NCI-H1436 (cell line): ENCODE measurements around the gene HSF2BP.
"Not testable (repeated sequence)": the region's sequence is repeated elsewhere in the genome, so short reads cannot be mapped to it uniquely, and the experiment has no call there.

Experiments used
- DNase-seq: peaks from one replicate; lab custom pipeline; 2025; lab: John Stamatoyannopoulos, UW

HSF2BP gene

GRCh38 chr21:43687566-43688399 lies 28.5 kb upstream of the HSF2BP start:
- DNase-seq = no peak

DNA sequence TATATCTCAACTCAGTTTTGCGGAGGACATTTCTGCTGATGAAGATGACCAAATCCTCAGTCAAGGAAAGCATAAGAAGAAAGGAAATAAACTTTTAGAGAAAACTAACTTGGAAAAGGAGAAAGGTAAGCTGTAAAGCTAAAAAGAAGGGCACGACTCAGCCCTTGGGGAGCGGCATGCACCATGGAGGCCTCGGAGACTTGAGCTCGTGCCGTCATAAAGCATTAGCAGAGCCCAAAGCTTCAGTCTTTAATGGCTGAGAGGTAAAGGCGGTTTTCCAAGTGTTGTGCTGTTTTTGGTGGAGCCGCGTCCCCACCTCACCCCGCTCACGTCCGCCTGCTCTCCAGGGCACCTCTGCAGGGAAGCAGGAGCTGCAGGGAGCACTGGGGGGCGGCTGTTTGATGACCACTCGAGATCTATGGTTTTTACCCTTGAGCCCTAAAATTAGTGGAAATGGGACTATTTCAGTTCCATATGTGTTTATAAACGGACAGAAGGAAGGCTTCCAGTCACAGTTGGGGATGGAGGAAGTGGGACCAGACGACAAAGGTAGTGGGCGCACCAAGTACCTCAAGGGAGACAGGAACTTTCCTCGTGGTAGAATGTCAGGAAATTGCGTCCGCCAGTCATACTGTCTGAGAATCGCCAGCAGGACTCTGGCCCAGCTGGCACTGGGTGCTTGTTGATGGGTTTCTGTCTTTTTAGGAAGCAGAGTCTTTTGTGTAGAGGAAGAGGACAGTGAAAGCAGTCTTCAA lies 27.7 kb upstream of the HSF2BP start:
- DNase-seq = no peak

DNA sequence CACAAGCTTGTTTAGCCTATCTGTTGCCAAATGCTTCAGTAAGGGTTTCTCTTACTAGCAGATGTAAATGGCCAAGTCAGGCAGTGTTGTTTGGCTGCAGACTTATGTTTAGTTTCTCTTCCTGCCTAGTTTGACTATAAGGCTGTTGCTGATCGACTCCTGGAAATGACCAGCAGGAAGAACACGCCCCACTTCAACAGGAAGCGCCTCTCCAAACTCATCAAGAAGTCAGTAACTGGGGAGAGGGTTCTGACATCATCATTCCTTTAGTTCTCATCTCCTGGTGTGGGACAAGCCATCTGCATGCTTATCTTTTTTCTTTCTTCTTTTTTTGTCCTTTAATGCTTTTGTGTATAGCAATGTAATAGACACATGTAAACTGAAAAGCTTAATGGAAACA lies 25.1 kb upstream of the HSF2BP start:
- DNase-seq = no peak

DNA sequence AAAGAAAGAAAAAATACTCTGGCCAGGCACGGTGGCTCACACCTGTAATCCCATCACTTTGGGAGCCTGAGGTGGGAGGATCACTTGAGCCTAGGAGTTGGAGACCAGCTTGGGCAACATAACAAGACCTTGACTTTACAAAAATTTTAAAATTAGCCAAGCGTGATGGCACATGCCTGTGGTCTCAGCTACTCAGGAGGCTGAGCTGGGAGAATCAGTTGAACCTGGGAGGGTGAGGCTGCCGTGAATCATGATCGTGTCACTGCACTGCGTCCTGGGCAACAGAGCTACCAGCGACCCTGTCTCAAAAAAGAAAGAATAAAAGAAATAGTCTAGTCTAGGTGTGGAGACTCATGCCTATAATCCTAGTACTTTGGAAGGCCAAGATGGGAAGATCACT lies 22.4 kb upstream of the HSF2BP start:
- DNase-seq = no peak

DNA sequence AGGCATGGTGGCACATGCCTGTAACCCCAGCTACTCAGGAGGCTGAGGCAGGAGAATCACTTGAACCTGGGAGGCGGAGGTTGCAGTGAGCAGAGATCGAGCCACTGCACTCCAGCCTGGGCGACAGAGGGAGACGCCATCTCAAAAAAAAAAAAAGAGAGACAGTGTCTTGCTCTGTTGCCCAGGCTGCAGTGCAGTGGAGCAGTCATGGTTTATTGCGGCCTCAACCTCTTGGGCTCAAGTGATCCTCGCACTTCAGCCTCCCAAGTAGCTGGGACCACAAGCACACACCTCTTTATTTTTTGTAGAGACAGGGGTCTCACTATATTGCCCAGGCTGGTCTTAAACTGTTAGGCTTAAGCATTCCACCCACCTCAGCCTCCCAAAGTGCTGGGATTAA lies 21.1 kb upstream of the HSF2BP start:
- not testable (repeated sequence) for DNase-seq

GRCh38 chr21:43679951-43680350 lies 20.7 kb upstream of the HSF2BP start:
- no peak for DNase-seq

DNA sequence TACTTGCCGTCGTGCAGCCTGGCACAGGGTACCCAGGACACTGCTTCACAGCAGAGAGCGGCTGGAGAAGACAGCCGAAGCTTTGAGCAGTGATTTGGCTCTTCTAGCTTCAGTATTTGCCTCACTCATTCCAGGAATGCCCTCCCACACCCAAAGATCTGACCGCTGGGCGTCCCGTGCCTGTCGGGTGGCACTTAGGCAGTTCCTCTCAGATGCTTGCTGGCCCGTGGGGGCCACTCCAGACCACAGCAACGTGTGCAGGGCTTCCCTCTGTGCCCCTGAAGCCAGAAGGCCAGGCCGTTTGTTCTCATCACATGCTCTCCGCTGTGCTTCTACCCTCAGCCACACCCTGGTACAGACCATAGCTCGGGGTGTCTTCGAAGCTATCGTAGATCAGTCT lies 17.1 kb upstream of the HSF2BP start:
- no peak for DNase-seq

GRCh38 chr21:43675871-43676270 lies 16.6 kb upstream of the HSF2BP start:
- DNase-seq = no peak

DNA sequence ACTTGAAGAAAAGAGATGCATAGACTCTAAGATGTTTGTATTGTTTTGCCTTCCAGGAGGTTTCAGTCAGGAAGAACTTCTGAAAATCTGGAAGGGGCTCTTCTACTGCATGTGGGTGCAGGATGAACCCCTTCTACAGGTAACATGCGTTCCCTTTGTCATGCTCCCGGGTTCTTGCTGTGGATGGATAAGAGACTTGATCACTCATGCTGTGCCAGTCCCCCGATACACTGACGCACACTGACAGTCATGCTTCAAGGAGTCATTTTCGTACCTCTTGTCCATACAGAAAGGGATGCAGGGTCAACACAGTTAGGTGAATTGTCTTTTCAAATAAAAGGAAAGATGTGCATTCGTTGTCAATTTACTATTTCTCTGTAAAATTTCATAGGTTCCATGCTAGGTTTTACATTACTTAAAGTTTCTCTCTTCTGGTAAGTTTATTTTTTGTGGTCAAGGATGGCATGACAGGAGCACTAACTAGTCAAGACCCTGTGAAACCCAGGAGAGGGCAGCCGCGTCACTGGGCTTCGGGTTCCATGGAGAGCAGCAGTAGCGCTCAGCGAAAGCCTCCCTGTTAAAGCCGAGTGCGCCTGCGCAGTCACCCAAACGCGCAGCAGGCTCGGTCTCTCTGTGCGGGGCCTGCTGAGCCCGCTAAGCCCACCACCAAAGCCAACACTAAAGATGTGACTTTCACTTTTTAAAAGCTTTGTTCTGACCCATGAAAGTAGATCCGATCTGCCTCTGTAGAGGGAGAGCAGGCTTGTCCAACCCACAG lies 10.7 kb upstream of the HSF2BP start:
- DNase-seq = no peak

GRCh38 chr21:43667191-43667904 lies 8.1 kb upstream of the HSF2BP start:
- DNase-seq = no peak

DNA sequence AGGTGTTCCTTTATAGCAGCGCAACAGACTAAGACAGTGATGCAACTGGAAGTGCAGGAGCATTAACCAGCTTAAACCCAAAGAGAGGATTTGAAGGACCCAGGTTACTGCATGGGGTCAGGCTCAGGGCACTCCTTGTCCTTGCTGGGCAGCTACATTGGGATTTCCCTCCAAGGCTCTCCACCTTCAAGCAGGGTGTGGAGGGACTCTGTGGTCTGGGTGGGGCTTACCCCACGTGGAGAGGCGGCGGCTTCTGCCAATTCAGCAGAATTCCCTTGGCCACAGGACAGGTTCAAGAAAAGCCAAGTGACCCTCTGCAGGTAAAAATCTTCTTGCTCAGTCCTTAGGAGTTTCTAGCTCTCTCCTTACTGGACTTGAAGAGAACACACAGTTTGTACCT lies 6.6 kb upstream of the HSF2BP start:
- DNase-seq = no peak

- no peak for DNase-seq
Observed at GRCh38 chr21:43664358-43664757, 5.1 kb upstream of the HSF2BP start.

DNA sequence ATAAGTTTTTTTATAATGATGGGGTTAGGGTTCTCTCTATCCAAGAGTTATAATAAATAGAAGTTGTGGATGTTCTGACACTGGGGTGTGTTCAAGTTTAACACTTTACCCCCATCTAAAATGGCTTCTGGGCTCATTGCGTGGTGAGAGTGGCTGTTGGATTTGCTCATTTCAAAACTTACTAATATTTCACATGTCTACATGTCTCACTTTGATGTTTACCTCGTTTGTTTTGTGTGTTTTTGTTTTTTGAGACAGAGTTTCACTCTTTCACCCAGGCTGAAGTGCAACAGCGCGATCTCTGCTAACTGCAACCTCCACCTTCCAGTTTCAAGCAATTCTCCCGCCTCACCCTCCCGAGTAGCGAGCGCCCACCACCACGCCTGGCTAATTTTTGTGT lies 3.7 kb upstream of the HSF2BP start:
- DNase-seq = no peak

DNA sequence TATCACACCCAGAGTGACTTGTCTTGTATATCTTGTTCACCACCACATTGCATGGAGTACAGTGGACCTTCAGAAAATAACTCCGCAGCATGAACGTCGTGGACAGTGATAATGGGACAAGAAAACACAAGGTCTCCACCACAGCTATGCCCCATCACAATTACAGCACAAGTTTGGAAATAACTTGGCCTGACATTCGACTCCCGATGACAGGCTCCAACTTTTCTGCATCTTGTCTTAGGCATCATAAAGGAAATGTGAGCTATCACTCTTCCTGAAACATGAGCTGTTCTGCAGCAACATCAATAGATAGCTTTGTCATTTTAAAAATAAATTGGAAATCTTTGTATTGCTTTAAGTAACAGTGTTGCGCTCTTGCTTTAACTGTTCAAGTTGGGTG lies 3.0 kb upstream of the HSF2BP start:
- no peak for DNase-seq

- DNase-seq = no peak
Observed at GRCh38 chr21:43658769-43659135, 536 bp downstream of the HSF2BP start.

- no peak for DNase-seq
Observed at GRCh38 chr21:43658088-43658741, 1.1 kb downstream of the HSF2BP start.

DNA sequence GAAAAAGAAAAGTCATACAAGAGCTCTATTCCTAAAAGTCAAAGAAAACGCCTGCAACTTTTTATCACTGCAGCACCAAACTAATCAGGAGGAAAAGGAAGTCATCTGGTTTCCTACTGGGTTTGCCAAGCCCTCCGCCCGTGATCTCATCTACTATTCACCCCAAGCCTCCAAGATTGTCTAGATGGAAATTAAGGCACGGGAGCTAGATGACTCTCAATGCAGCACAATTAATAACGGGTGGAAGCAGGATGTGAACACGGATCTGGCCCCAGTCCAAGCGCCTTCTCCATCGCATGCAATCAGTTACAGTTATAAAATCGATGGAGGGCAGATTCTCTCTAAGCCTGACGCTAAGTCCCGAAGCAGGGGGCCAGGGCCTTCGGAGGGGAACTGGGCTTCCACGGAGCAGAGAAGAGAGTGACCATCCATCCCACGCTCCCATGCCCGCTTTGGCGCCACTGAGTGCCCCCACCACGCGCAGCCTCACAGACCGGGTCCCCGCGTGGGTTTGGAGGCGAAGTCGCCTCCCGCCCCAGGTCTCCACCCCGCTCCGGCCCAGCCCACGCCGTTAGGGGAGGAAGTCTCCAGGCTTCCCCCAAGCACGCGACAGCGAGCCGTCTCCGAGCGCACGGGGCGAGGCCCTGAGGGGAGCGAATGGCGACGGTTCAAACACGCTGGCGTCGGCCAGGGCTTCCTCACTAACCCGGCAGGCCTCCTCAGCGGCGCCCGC lies 1.8 kb downstream of the HSF2BP start:
- DNase-seq = no peak

DNA sequence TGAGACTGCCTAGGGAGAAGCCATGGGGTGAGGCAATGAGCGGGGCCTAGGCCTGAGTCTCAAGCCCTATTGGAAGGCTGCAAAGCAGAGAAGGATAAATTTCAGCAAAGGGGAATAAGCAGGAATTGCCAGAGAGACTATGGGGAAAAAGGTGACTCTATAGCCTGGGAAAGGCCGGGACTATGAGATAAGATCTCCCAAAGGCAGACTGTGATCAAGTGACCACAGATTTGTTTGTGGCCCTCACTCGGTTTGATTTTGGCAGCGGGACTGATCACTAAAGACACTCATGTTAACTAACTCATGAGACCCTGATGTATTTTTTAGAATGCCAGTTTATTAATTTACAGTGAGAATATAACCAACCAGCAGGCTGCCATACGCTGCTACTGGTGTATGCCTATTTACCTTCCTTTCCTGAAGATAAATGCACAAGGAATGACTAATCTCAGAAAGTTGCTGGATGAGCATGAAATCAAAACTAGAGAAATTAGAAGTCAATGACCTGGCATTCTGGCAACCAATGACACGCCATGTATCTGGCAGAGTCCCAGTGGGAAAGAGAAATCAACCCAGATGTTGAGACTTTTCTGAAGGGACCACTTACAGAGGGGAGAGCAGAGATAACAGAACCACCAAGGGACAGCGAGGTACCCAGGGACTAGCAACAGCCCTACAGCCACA lies 4.3 kb downstream of the HSF2BP start:
- DNase-seq = no peak

DNA sequence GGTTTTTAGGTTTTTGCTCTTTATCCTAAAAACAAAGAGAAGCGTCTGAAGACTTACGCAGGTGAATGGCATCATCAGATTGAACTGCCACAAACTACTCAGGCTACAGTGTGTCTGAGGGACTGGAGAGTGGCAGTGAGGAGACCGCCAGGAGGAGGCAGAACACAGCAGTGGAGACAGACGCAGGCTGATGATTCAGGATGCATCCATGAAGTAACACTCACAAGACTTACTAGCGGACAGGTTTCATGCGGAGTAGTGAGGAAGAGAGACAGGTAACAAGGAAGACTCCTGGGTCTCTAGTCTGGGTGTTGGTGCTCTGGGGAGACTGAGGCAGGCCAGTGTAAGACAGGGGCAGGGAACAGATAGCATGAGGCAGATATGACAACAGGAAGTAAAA lies 5.7 kb downstream of the HSF2BP start:
- DNase-seq = no peak

DNA sequence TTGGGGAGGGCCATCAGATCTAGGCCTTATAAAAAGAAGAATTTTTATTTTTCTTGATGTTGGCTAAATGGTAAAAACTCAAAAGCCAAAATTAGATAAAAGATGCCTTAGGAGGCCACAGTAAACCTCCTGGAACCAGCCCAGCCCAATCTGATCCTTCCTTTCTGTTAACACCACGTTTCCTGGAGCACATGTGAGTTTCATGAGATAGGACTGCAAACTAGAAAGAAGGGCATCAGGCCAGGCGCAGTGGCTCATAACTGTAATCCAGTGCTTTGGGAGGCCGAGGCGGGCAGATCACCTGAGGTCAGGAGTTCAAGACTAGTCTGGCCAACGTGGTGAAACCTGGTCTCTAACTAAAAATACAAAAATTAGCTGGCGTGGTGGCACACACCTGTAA lies 6.7 kb downstream of the HSF2BP start:
- no peak for DNase-seq
